H1 (cell line): ENCODE data around the gene CALHM2. TPM values are rescaled to one million over a fixed set of nuclear protein-coding genes. Genes with fewer than 3 reads are reported as not detected.

Experiments used
- CTCF ChIA-PET: fragments of 300-600 bp; sonication (Branson Sonifier 250); formaldehyde crosslinking; loops from one replicate; lab custom pipeline; 2021; ENCODE audit not compliant: partially characterized antibody; lab: Charles Lee
- POLR2A ChIA-PET: fragments of 300-600 bp; sonication (Branson Sonifier 250); formaldehyde crosslinking; loops from one replicate; lab custom pipeline; 2021; ENCODE audit warnings: inconsistent platforms; ENCODE audit not compliant: partially characterized antibody; lab: Charles Lee
- DNase-seq, 2 experiments: peaks; one replicate each; pipeline versions ENCODE4 v3.0.0 to v3.0.0-alpha.2; 2010 to 2022; ENCODE audit warnings: low spot score in 2 of 2, low read depth in 1 of 2, mixed read lengths in 1 of 2
- FAIRE-seq: peaks from 2 replicates; lab custom pipeline; 2011; peaks lifted over from hg19 to GRCh38; lab: Jason Lieb, UNC
- H2AFZ ChIP-seq: 2 replicates; pipeline ENCODE4 v1.8.1; 2012; ENCODE audit warnings: low read length, inconsistent platforms
- H2AK5ac ChIP-seq: 2 replicates; pipeline ENCODE4 v1.6.1; 2013; ENCODE audit warnings: low read depth, low read length
- H2BK120ac ChIP-seq: replicated peaks from 2 replicates; pipeline ENCODE3; 2013; ENCODE audit warnings: low read depth, low read length, inconsistent platforms
- H2BK12ac ChIP-seq: 2 replicates; pipeline ENCODE4 v1.6.1; 2013; ENCODE audit warnings: low read depth, low read length
- H2BK15ac ChIP-seq: 2 replicates; pipeline ENCODE4 v1.6.1; 2013; ENCODE audit warnings: low read length
- H2BK20ac ChIP-seq: 2 replicates; pipeline ENCODE4 v1.6.1; 2013; ENCODE audit warnings: low read length
- H2BK5ac ChIP-seq: 2 replicates; pipeline ENCODE4 v1.6.1; 2013; ENCODE audit warnings: low read depth, low read length
- H3K14ac ChIP-seq: 2 replicates; pipeline ENCODE4 v1.6.1; 2013; ENCODE audit warnings: inconsistent platforms; ENCODE audit not compliant: insufficient read length
- H3K18ac ChIP-seq: 2 replicates; pipeline ENCODE4 v1.6.1; 2013; ENCODE audit warnings: low read length; ENCODE audit errors: extremely low read depth
- H3K23ac ChIP-seq: 2 replicates; pipeline ENCODE4 v1.6.1; 2013; ENCODE audit warnings: inconsistent platforms; ENCODE audit not compliant: insufficient read length
- H3K23me2 ChIP-seq: 2 replicates; pipeline ENCODE4 v1.6.1; 2013; ENCODE audit warnings: low read depth, low read length
- H3K27ac ChIP-seq: 2 replicates; pipeline ENCODE4 v1.6.1; 2011; ENCODE audit warnings: low read depth, low read length, inconsistent platforms
- H3K27me3 ChIP-seq, 4 experiments: replicated peaks in 1 of 4; 1 replicate in 1 of 4; 2 replicates in 3 of 4; pipeline versions ENCODE4 v1.6.1 to v1.8.1; 2011 to 2013; ENCODE audit warnings: low read length in 3 of 4, mild to moderate bottlenecking in 3 of 4, inconsistent platforms in 2 of 4, mixed read lengths in 2 of 4, moderate library complexity in 1 of 4; ENCODE audit not compliant: control insufficient read depth in 3 of 4, insufficient read depth in 3 of 4; ENCODE audit errors: extremely low read depth in 1 of 4
- H3K36me3 ChIP-seq, 4 experiments: 2 replicates each; pipeline versions ENCODE4 v1.6.1 to v1.8.1; 2011 to 2013; ENCODE audit warnings: mild to moderate bottlenecking in 4 of 4, low read length in 3 of 4, moderate library complexity in 2 of 4, control low read depth in 1 of 4, inconsistent platforms in 1 of 4; ENCODE audit not compliant: insufficient read depth in 4 of 4, control insufficient read depth in 2 of 4
- H3K4ac ChIP-seq: replicated peaks from 2 replicates; pipeline ENCODE3; 2013; ENCODE audit warnings: low read length, low read depth, mixed read lengths, inconsistent platforms; ENCODE audit not compliant: insufficient read length
- H3K4me1 ChIP-seq, 4 experiments: replicated peaks in 1 of 4; 1 replicate in 1 of 4; 2 replicates in 3 of 4; pipeline versions ENCODE4 v1.6.1 to v1.8.1; 2011 to 2013; ENCODE audit warnings: low read length in 3 of 4, inconsistent platforms in 2 of 4, mixed read lengths in 1 of 4; ENCODE audit not compliant: insufficient read depth in 4 of 4, control insufficient read depth in 3 of 4
- H3K4me2 ChIP-seq, 2 experiments: 2 replicates each; pipeline versions ENCODE4 v1.6.1 to v1.8.1; 2011 to 2013; ENCODE audit warnings: low read depth in 2 of 2, low read length in 2 of 2, control low read depth in 1 of 2, inconsistent platforms in 1 of 2, mild to moderate bottlenecking in 1 of 2; ENCODE audit not compliant: insufficient read depth in 1 of 2
- H3K4me3 ChIP-seq, 4 experiments: fragments of 200-600, 300-600 bp in 1 of 4; sonication (generic), shearing (Covaris generic), sonication (Bioruptor Twin) in 1 of 4; 2 replicates each; pipeline versions ENCODE4 v1.5.1 to v1.8.1; 2011 to 2016; ENCODE audit warnings: low read length in 4 of 4, low read depth in 3 of 4, control low read depth in 2 of 4, inconsistent platforms in 2 of 4, mild to moderate bottlenecking in 2 of 4, mixed read lengths in 1 of 4, moderate library complexity in 1 of 4; ENCODE audit not compliant: insufficient read depth in 2 of 4; ENCODE audit errors: extremely low read depth in 1 of 4
- H3K56ac ChIP-seq: replicated peaks from 2 replicates; pipeline ENCODE3; 2013; ENCODE audit warnings: low read depth, mild to moderate bottlenecking, mixed read lengths, low read length, inconsistent platforms; ENCODE audit not compliant: insufficient read length
- H3K79me1 ChIP-seq: 2 replicates; pipeline ENCODE4 v1.6.1; 2013; ENCODE audit warnings: low read depth, low read length, control low read depth
- H3K79me2 ChIP-seq, 2 experiments: 2 replicates each; pipeline versions ENCODE4 v1.6.1 to v1.8.1; 2012 to 2013; ENCODE audit warnings: low read length in 2 of 2, mild to moderate bottlenecking in 2 of 2, inconsistent platforms in 1 of 2; ENCODE audit not compliant: insufficient read depth in 2 of 2, control insufficient read depth in 1 of 2
- H3K9ac ChIP-seq, 4 experiments: replicated peaks in 1 of 4; 1 replicate in 1 of 4; 2 replicates in 3 of 4; pipeline versions ENCODE4 v1.6.1 to v1.8.1; 2011 to 2013; ENCODE audit warnings: low read depth in 3 of 4, low read length in 3 of 4, control low read depth in 2 of 4, mild to moderate bottlenecking in 2 of 4, moderate library complexity in 2 of 4, inconsistent platforms in 1 of 4; ENCODE audit errors: extremely low read depth in 1 of 4
- H3K9me3 ChIP-seq, 2 experiments: 2 replicates each; pipeline versions ENCODE4 v1.6.1 to v1.8.1; 2012 to 2013; ENCODE audit warnings: mild to moderate bottlenecking in 2 of 2, moderate library complexity in 2 of 2, control low read depth in 1 of 2, inconsistent platforms in 1 of 2, low read depth in 1 of 2, low read length in 1 of 2, mixed read lengths in 1 of 2; ENCODE audit not compliant: insufficient read depth in 2 of 2
- H4K20me1 ChIP-seq, 2 experiments: replicated peaks in 1 of 2; 2 replicates each; pipeline versions ENCODE3 to v1.8.1; 2011 to 2013; ENCODE audit warnings: inconsistent platforms in 2 of 2, low read length in 2 of 2, mild to moderate bottlenecking in 1 of 2; ENCODE audit not compliant: insufficient read depth in 2 of 2, control insufficient read depth in 1 of 2
- H4K5ac ChIP-seq: 2 replicates; pipeline ENCODE4 v1.6.1; 2013; ENCODE audit warnings: low read length, low read depth, mixed read lengths, inconsistent platforms; ENCODE audit not compliant: insufficient read length
- H4K8ac ChIP-seq: 2 replicates; pipeline ENCODE4 v1.8.0; 2013; ENCODE audit warnings: mild to moderate bottlenecking, moderate library complexity, low read length, inconsistent platforms; ENCODE audit not compliant: insufficient read depth; ENCODE audit errors: extremely low read depth
- H4K91ac ChIP-seq: replicated peaks from 2 replicates; pipeline ENCODE3; 2013; ENCODE audit warnings: low read length, mixed read lengths, inconsistent platforms; ENCODE audit not compliant: insufficient read length
- ASH2L ChIP-seq: fragments of 200-600, 300-600 bp; sonication (generic); IDR thresholded peaks from one replicate; pipeline ENCODE4 v1.7.1; 2017; ENCODE audit warnings: low read length
- CTCF ChIP-seq, 3 experiments: IDR thresholded peaks; 1 replicate in 2 of 3; 2 replicates in 1 of 3; pipeline versions ENCODE4 v1.5.1 to v1.6.1; 2011; ENCODE audit warnings: low read length in 3 of 3, mild to moderate bottlenecking in 3 of 3, inconsistent platforms in 2 of 3, low read depth in 1 of 3, moderate library complexity in 1 of 3; ENCODE audit not compliant: insufficient read depth in 1 of 3; ENCODE audit errors: control extremely low read depth in 1 of 3
- POLR2AphosphoS5 ChIP-seq: IDR thresholded peaks from 2 replicates; pipeline ENCODE4 v1.6.1; 2011; ENCODE audit warnings: low read depth, low read length
- SIRT6 ChIP-seq: IDR thresholded peaks from one replicate; pipeline ENCODE4 v1.7.1; 2012; ENCODE audit warnings: low read length, inconsistent platforms
- USF2 ChIP-seq: IDR thresholded peaks from 2 replicates; pipeline ENCODE4 v1.6.1; 2011; ENCODE audit warnings: low read length, improper control_type of control experiment
- WGBS, 2 experiments: shearing (Covaris generic) in 1 of 2; methylation state at CpG; one replicate each; pipeline versions ENCODE4 v1.1.6 to v1.1.7; 2013 to 2015; ENCODE audit warnings: low lambda C conversion rate in 2 of 2, mixed read lengths in 2 of 2, inconsistent platforms in 1 of 2, low coverage in 1 of 2, missing lambda C conversion rate in 1 of 2; ENCODE audit not compliant: insufficient replicate concordance in 2 of 2, insufficient coverage in 1 of 2, insufficient read length in 1 of 2; ENCODE audit errors: extremely low coverage in 1 of 2, missing lambda C conversion rate in 1 of 2; 5-methylcytosine and 5-hydroxymethylcytosine counted together
- polyA plus RNA-seq, 7 experiments: library from polyadenylated mRNA; depleted of rRNA in 3 of 7; stranded (reverse) in 5 of 7; unstranded in 2 of 7; fragments of >200 nt in 5 of 7; fragments of 200-250 nt in 2 of 7; gene quantifications; 1 replicate in 5 of 7; 2 replicates in 1 of 7; 4 replicates in 1 of 7; pipeline versions ENCODE4 v1.2.1 to v1.2.3, GENCODE V29; 2011 to 2013; ENCODE audit warnings: missing spikeins in 2 of 7, mixed read lengths in 2 of 7
- total RNA-seq: library from RNA; stranded (reverse); fragmentation: NEBNext Ultra II Directional; extraction: Animal tissue kit (Norgen Biotek cat#: 25700); gene quantifications from 2 replicates; pipeline ENCODE4 v1.2.1, GENCODE V29; 2021

Gene CALHM2
- total and polyA plus RNA-seq, 2 of the 8 experiments (the other 6 are each of a cell fraction or from before 2014, with no cell fraction given), result 1.2 to 2.4 TPM

- H4K91ac ChIP-seq, result no peak overlapping the region
- no peaks in the 10 kb centered on the region for H4K20me1 ChIP-seq
- TF ChIP-seq USF2, result no peak
- no peak for TF ChIP-seq POLR2AphosphoS5
- TF ChIP-seq CTCF (IDR thresholded peaks at IDR 0.05; ENCODE audit: control extremely low read depth in 1 of 3, insufficient read depth in 1 of 3, low read depth in 1 of 3, low read length in 3 of 3), result no peak
- TF ChIP-seq ASH2L, result no peak
- no peak for TF ChIP-seq SIRT6
Measured at GRCh38 chr10:103487410-103487708, 35.2 kb upstream of the CALHM2 start.

More at GRCh38 chr10:103487410-103487708, 35.2 kb upstream of the CALHM2 start:
- FAIRE-seq, result no peak
- DNase-seq, result no peak
- Histone ChIP-seq H2BK120ac (no peak overlapping the region), H3K23me2 (peaks cover 1% of the 10 kb centered on the region; the same call in 1 of the 2 replicates), H2BK12ac (no peak overlapping the region), H3K79me1 (no peaks in the 10 kb centered on the region), H3K27me3 (peaks cover 0 to 3% (median 2%) of the 10 kb centered on the region in 4 experiments; a peak in 4 of 7 replicates), H2BK5ac (no peak overlapping the region), H3K9me3 (no peaks in the 10 kb centered on the region), H3K23ac (no peak overlapping the region), H3K9ac (no peak overlapping the region), H2BK20ac (no peak overlapping the region), H3K18ac (no peak overlapping the region), H2AFZ (no peak overlapping the region), H3K36me3 (no peaks in the 10 kb centered on the region), H4K8ac (no peak overlapping the region), H3K4ac (no peak overlapping the region), H2BK15ac (no peak overlapping the region), H3K4me1 (no peaks in the 10 kb centered on the region; a peak in 2 of 7 replicates), H2AK5ac (no peak overlapping the region), H3K56ac (no peak overlapping the region), H3K14ac (no peak overlapping the region), H3K4me3 (no peak overlapping the region), H3K4me2 (no peak overlapping the region), H3K27ac (no peak overlapping the region), H4K5ac (no peak overlapping the region), H3K79me2 (no peaks in the 10 kb centered on the region)
- ChIA-PET CTCF (interaction anchor here (0.7 to 5.1 kb wide), 3 partner anchors 14 to 657 kb away, joined by 3 to 71 read pairs (median 39); partner anchors contain the start of gene CALHM1), POLR2A (interaction anchor here (3.0 kb wide), 1 partner anchor 11 kb away, joined by 11 read pairs; no protein-coding TSS in a partner anchor)
- 75% methylated on average over 2 of the region's 2 CpGs; no CpG with 5 or more reads in 1 of the 2 experiments for WGBS, 2 experiments
